Eye (tissue), 1 donor: ENCODE results near the gene SREK1IP1.

ENCODE experiments used
- DNase-seq: peaks from one replicate; pipeline ENCODE4 v3.0.0-alpha.2; 2015

SREK1IP1 gene

GRCh38 chr5:64680289-64680688 is 88.2 kb downstream of the SREK1IP1 start:
- DNase-seq = no peak

- peak; percentile 13 for DNase-seq
Observed at GRCh38 chr5:64678374-64678773, 90.1 kb downstream of the SREK1IP1 start.

- no peak for DNase-seq
Observed at GRCh38 chr5:64671678-64672077, 96.8 kb downstream of the SREK1IP1 start.

GRCh38 chr5:64670277-64670676 is 98.2 kb downstream of the SREK1IP1 start:
- DNase-seq = no peak
